PC-9 (cell line): ENCODE results near the gene CTIF.

Experiments
- CTCF ChIP-seq: fragments of 200-600 bp; sonication (generic); conservative IDR thresholded peaks from 2 replicates; pipeline ENCODE4 v1.6.1; 2017; ENCODE audit warnings: mixed run types, antibody characterized with exemption, mild to moderate bottlenecking, moderate library complexity
- EZH2 ChIP-seq: fragments of 200-600 bp; sonication (generic); IDR thresholded peaks from 2 replicates; pipeline ENCODE4 v1.8.0; 2017; ENCODE audit warnings: antibody characterized with exemption, low read depth

- TF ChIP-seq CTCF (no peak), EZH2 (no peak)
Measured at GRCh38 chr18:48827291-48828193, 288.7 kb downstream of the CTIF start.
